ENCODE measurements around the gene OR6T1.

Gene OR6T1, protein sequence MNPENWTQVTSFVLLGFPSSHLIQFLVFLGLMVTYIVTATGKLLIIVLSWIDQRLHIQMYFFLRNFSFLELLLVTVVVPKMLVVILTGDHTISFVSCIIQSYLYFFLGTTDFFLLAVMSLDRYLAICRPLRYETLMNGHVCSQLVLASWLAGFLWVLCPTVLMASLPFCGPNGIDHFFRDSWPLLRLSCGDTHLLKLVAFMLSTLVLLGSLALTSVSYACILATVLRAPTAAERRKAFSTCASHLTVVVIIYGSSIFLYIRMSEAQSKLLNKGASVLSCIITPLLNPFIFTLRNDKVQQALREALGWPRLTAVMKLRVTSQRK

GRCh38 chr11:123943738-123944137 is at the start of gene OR6T1:
Gene OR6T1 (minus strand): TSS chr11:123943838. CDS start chr11:123943838, 0 bp downstream.
- DNase-seq (ENCODE audit: low read depth), result no peak
- H3K4me3 ChIP-seq (ENCODE audit: low read length), result no peak within 1 kb of the TSS
- TF ChIP-seq, protein P1, sequence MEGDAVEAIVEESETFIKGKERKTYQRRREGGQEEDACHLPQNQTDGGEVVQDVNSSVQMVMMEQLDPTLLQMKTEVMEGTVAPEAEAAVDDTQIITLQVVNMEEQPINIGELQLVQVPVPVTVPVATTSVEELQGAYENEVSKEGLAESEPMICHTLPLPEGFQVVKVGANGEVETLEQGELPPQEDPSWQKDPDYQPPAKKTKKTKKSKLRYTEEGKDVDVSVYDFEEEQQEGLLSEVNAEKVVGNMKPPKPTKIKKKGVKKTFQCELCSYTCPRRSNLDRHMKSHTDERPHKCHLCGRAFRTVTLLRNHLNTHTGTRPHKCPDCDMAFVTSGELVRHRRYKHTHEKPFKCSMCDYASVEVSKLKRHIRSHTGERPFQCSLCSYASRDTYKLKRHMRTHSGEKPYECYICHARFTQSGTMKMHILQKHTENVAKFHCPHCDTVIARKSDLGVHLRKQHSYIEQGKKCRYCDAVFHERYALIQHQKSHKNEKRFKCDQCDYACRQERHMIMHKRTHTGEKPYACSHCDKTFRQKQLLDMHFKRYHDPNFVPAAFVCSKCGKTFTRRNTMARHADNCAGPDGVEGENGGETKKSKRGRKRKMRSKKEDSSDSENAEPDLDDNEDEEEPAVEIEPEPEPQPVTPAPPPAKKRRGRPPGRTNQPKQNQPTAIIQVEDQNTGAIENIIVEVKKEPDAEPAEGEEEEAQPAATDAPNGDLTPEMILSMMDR (conservative IDR thresholded peaks at IDR 0.05; ENCODE audit: low read depth, low read length), result no peak

DNA sequence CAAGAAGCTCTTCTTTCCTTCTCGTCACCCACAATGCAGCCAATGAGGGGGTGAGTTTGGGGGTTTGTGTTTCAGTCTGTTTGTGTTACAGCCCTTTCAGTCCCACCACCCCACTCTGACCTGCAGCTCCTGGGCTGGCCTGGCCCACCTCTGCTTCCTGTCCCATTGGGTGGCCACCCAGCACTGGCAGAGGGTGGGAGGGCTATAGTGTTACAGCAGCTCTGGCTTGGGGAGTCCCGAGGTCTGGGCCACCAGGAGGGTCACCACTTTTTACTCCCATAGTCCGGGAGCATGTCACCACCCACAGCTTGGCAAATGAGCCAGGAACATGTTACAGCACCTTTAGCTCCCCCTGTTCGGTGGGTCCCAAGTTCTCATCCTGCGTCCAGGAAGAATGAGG is 35.7 kb upstream of the OR6T1 start:
- DNase-seq (ENCODE audit: low read depth), result no peak
- TF ChIP-seq, protein P1 (conservative IDR thresholded peaks at IDR 0.05; ENCODE audit: low read depth, low read length), result no peak
- H3K4me3 ChIP-seq (ENCODE audit: low read length), result no peak overlapping the region

GRCh38 chr11:123977731-123978347 is 34.2 kb upstream of the OR6T1 start, which contains the start of gene OR10S1:
Gene OR10S1 (minus strand): TSS chr11:123977781. CDS start chr11:123977664, 117 bp downstream.
- TF ChIP-seq, protein P1 (conservative IDR thresholded peaks at IDR 0.05; ENCODE audit: low read depth, low read length), result no peak
- no peak for DNase-seq (ENCODE audit: low read depth)
- H3K4me3 ChIP-seq (ENCODE audit: low read length), result no peak within 1 kb of the TSS

- TF ChIP-seq, protein P1 (conservative IDR thresholded peaks at IDR 0.05; ENCODE audit: low read depth, low read length), result no peak
- no peak overlapping the region for H3K4me3 ChIP-seq (ENCODE audit: low read length)
- no peak for DNase-seq (ENCODE audit: low read depth)
Observed at GRCh38 chr11:123976770-123977560, 33.3 kb upstream of the OR6T1 start.

DNA sequence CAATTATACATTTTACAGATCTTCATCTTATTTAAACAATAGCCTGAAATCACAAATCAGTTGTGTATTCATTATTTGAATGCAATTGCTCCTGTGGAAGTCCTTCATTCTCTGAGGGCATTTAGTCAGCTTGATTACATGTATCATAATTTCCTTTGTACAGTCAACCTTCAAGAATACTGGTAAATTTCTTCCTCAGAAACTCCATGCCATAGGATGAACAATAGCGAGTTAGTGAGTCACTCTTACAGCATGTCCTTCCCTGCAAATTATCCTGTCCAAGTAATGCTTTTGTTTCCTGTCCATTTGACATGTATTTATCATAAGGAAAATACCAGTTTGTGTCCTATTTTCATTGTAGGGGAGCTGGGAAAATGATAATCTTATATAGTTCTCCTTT is 30.2 kb upstream of the OR6T1 start:
- no peak for DNase-seq (ENCODE audit: low read depth)
- TF ChIP-seq, protein P1 (conservative IDR thresholded peaks at IDR 0.05; ENCODE audit: low read depth, low read length), result no peak
- H3K4me3 ChIP-seq (ENCODE audit: low read length), result no peak overlapping the region

- TF ChIP-seq, protein P1 (conservative IDR thresholded peaks at IDR 0.05; ENCODE audit: low read depth, low read length), result no peak
- no peak overlapping the region for H3K4me3 ChIP-seq (ENCODE audit: low read length)
- DNase-seq (ENCODE audit: low read depth), result no peak
Observed at GRCh38 chr11:123956752-123957151, 13.1 kb upstream of the OR6T1 start.

All from retinal pigment epithelial cell (primary cell).